ENCODE data around the gene MYH9. TPM values are rescaled to one million over a fixed set of nuclear protein-coding genes. Genes with fewer than 3 reads are reported as not detected.

MYH9 gene
- total and polyA plus RNA-seq, 2 experiments from 2014 or later, result 58.4 to 233 TPM

DNA sequence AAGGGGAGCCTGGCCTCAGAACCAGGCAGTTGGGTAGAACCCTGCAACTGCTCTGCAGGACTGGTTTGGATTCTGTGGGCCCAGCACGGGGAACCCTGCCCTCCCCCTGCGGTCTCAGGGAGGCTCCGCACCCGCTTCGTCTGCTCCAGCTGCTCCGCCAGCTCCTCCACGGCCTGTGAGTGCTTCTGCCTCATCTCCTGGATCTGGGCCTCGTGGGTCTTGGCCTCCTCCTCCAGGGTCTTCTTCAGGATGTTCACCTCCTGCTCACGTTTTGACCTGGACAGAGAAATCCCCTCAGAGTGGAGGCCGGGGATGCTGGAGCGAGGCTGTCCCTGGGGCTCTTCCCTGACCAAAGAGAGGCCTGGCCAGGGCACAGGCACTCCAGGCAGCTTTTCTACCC, 93.0 kb downstream of the MYH9 start (continued):
- TF ChIP-seq ZNF462 (CRISPR knock-in tag; IDR thresholded peaks at IDR 0.05) (no peak), ZNF114 (CRISPR knock-in tag; IDR thresholded peaks at IDR 0.05) (no peak), STAT1 (IDR thresholded peaks at IDR 0.05; ENCODE audit: unreplicated experiment) (no peak)
- TF ChIP-seq, protein P1, sequence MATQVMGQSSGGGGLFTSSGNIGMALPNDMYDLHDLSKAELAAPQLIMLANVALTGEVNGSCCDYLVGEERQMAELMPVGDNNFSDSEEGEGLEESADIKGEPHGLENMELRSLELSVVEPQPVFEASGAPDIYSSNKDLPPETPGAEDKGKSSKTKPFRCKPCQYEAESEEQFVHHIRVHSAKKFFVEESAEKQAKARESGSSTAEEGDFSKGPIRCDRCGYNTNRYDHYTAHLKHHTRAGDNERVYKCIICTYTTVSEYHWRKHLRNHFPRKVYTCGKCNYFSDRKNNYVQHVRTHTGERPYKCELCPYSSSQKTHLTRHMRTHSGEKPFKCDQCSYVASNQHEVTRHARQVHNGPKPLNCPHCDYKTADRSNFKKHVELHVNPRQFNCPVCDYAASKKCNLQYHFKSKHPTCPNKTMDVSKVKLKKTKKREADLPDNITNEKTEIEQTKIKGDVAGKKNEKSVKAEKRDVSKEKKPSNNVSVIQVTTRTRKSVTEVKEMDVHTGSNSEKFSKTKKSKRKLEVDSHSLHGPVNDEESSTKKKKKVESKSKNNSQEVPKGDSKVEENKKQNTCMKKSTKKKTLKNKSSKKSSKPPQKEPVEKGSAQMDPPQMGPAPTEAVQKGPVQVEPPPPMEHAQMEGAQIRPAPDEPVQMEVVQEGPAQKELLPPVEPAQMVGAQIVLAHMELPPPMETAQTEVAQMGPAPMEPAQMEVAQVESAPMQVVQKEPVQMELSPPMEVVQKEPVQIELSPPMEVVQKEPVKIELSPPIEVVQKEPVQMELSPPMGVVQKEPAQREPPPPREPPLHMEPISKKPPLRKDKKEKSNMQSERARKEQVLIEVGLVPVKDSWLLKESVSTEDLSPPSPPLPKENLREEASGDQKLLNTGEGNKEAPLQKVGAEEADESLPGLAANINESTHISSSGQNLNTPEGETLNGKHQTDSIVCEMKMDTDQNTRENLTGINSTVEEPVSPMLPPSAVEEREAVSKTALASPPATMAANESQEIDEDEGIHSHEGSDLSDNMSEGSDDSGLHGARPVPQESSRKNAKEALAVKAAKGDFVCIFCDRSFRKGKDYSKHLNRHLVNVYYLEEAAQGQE (IDR thresholded peaks at IDR 0.05; ENCODE audit: unreplicated experiment), result no peak
- TF ChIP-seq, protein P2, sequence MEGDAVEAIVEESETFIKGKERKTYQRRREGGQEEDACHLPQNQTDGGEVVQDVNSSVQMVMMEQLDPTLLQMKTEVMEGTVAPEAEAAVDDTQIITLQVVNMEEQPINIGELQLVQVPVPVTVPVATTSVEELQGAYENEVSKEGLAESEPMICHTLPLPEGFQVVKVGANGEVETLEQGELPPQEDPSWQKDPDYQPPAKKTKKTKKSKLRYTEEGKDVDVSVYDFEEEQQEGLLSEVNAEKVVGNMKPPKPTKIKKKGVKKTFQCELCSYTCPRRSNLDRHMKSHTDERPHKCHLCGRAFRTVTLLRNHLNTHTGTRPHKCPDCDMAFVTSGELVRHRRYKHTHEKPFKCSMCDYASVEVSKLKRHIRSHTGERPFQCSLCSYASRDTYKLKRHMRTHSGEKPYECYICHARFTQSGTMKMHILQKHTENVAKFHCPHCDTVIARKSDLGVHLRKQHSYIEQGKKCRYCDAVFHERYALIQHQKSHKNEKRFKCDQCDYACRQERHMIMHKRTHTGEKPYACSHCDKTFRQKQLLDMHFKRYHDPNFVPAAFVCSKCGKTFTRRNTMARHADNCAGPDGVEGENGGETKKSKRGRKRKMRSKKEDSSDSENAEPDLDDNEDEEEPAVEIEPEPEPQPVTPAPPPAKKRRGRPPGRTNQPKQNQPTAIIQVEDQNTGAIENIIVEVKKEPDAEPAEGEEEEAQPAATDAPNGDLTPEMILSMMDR (conservative IDR thresholded peaks at IDR 0.05; ENCODE audit: low read depth in 2 of 2), result no peak
